ENCODE measurements around the gene CHRNA9. TPM values are rescaled to one million over a fixed set of nuclear protein-coding genes. Genes with fewer than 3 reads are reported as not detected.
A peak's percentile ranks its signal among the peaks of the same experiment; 100 is the strongest.

CHRNA9 gene
- total RNA-seq, 1 experiment from 2014 or later = not detected

- Histone ChIP-seq H3K27me3 (replicated peaks; ENCODE audit: control insufficient read depth, insufficient read depth, low read length) (no peaks in the 10 kb centered on the region), H3K4me1 (peaks cover 13% of the 10 kb centered on the region), H3K9me3 (no peaks in the 10 kb centered on the region), H3K36me3 (ENCODE audit: control insufficient read depth, insufficient read depth, low read length) (no peaks in the 10 kb centered on the region), H3K4me3 (ENCODE audit: low read depth, low read length) (no peak overlapping the region)
- Mint-ChIP-seq H3K9me3 (ENCODE audit: unreplicated experiment) (no peaks in the 10 kb centered on the region), H3K4me3 (ENCODE audit: unreplicated experiment) (peak overlapping the region; percentile 41), H3K27ac (ENCODE audit: unreplicated experiment) (no peak overlapping the region), H3K4me1 (ENCODE audit: low read depth, unreplicated experiment) (peaks cover 18% of the 10 kb centered on the region), H3K36me3 (ENCODE audit: insufficient read depth, unreplicated experiment) (no peaks in the 10 kb centered on the region), H3K27me3 (ENCODE audit: insufficient read depth, unreplicated experiment) (no peaks in the 10 kb centered on the region)
- ChIA-PET CTCF (no interaction called here), POLR2A (no interaction called here)
- peak; percentile 84 to 86 for DNase-seq
- intact Hi-C loops (cut with micrococcal nuclease; ENCODE audit: unreplicated experiment) = loop anchor here (1.0 to 5.0 kb wide), 3 partner anchors 55 to 159 kb away; no protein-coding TSS in a partner anchor
- TF ChIP-seq CTCF (IDR thresholded peaks at IDR 0.05; ENCODE audit: insufficient read depth in 1 of 2, low read depth in 1 of 2, low read length in 1 of 2, severe bottlenecking in 1 of 2, unreplicated experiment in 1 of 2) = peak; percentile 78 to 83
- BruUV-seq (replicated peaks) = no TSS peak
These were observed 25.8 kb upstream of the CHRNA9 start for GRCh38 chr4:40309250-40309774.

GRCh38 chr4:40310225-40310624 is 24.9 kb upstream of the CHRNA9 start:
- Histone ChIP-seq H3K4me3 (ENCODE audit: low read depth, low read length) (no peak overlapping the region), H3K9me3 (no peaks in the 10 kb centered on the region), H3K27me3 (replicated peaks; ENCODE audit: control insufficient read depth, insufficient read depth, low read length) (no peaks in the 10 kb centered on the region), H3K4me1 (peaks cover 13% of the 10 kb centered on the region), H3K36me3 (ENCODE audit: control insufficient read depth, insufficient read depth, low read length) (no peaks in the 10 kb centered on the region)
- no peak for DNase-seq
- BruUV-seq (replicated peaks) = no TSS peak
- Mint-ChIP-seq H3K9me3 (ENCODE audit: unreplicated experiment) (no peaks in the 10 kb centered on the region), H3K36me3 (ENCODE audit: insufficient read depth, unreplicated experiment) (no peaks in the 10 kb centered on the region), H3K27ac (ENCODE audit: unreplicated experiment) (no peak overlapping the region), H3K27me3 (ENCODE audit: insufficient read depth, unreplicated experiment) (no peaks in the 10 kb centered on the region), H3K4me1 (ENCODE audit: low read depth, unreplicated experiment) (peaks cover 18% of the 10 kb centered on the region), H3K4me3 (ENCODE audit: unreplicated experiment) (no peak overlapping the region)
- CTCF ChIA-PET = no interaction called here
- POLR2A ChIA-PET = no interaction called here
- TF ChIP-seq CTCF (IDR thresholded peaks at IDR 0.05; ENCODE audit: insufficient read depth in 1 of 2, low read depth in 1 of 2, low read length in 1 of 2, severe bottlenecking in 1 of 2, unreplicated experiment in 1 of 2) = no peak
- intact Hi-C loops (cut with micrococcal nuclease; ENCODE audit: unreplicated experiment) = no loop called here

DNA sequence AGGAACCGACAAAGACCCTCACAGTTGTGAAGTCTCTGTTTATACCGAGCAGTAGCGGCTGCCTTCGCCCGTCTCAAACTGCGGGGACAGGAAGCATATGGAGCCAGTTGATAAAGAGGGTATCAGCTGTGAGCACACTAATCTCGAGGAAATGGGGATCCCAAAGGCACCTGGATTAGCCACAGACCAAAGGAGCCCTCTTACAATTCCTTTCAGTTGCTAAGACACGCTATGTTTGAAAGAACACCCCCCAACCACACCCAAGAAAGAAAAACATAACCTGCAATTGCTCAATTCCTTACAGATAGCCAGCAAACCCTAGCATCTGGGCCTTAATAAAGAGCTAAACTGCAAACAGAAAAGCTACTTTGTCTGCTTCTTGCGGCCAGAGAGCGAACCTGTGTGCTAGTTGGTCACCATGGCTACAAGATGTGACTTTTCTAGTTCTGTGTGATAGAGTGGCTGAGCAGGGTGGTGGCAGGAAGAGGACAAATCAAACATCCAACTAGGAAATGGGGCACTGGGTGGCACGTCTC is 23.3 kb upstream of the CHRNA9 start:
- POLR2A ChIA-PET = no interaction called here
- H3K4me3 Mint-ChIP-seq (ENCODE audit: unreplicated experiment) = no peak overlapping the region
- CTCF ChIA-PET = interaction anchor here (0.6 to 1.2 kb wide), 2 partner anchors 13 to 266 kb away, joined by 5 read pairs; no protein-coding TSS in a partner anchor

More for the DNA sequence above, 23.3 kb upstream of the CHRNA9 start:
- H3K4me3 ChIP-seq (ENCODE audit: low read depth, low read length) = no peak overlapping the region
- no peaks in the 10 kb centered on the region for H3K27me3 ChIP-seq (replicated peaks; ENCODE audit: control insufficient read depth, insufficient read depth, low read length)
- Mint-ChIP-seq H3K27ac (ENCODE audit: unreplicated experiment) (peak overlapping the region; percentile 59), H3K36me3 (ENCODE audit: insufficient read depth, unreplicated experiment) (no peaks in the 10 kb centered on the region), H3K27me3 (ENCODE audit: insufficient read depth, unreplicated experiment) (no peaks in the 10 kb centered on the region), H3K4me1 (ENCODE audit: low read depth, unreplicated experiment) (peaks cover 24% of the 10 kb centered on the region), H3K9me3 (ENCODE audit: unreplicated experiment) (no peaks in the 10 kb centered on the region)
- H3K36me3 ChIP-seq (ENCODE audit: control insufficient read depth, insufficient read depth, low read length) = no peaks in the 10 kb centered on the region
- TF ChIP-seq CTCF (IDR thresholded peaks at IDR 0.05; ENCODE audit: insufficient read depth in 1 of 2, low read depth in 1 of 2, low read length in 1 of 2, severe bottlenecking in 1 of 2, unreplicated experiment in 1 of 2) = no peak
- intact Hi-C loops (cut with micrococcal nuclease; ENCODE audit: unreplicated experiment) = no loop called here
- peak in 1 of 2 experiments; percentile 45 for DNase-seq
- no peaks in the 10 kb centered on the region for H3K9me3 ChIP-seq
- no TSS peak for BruUV-seq (replicated peaks)
- H3K4me1 ChIP-seq = peaks cover 13% of the 10 kb centered on the region

All from Caco-2 (cell line).